ENCODE data around the gene TCOF1.
A peak's percentile ranks its signal among the peaks of the same experiment; 100 is the strongest.

Gene TCOF1

DNA sequence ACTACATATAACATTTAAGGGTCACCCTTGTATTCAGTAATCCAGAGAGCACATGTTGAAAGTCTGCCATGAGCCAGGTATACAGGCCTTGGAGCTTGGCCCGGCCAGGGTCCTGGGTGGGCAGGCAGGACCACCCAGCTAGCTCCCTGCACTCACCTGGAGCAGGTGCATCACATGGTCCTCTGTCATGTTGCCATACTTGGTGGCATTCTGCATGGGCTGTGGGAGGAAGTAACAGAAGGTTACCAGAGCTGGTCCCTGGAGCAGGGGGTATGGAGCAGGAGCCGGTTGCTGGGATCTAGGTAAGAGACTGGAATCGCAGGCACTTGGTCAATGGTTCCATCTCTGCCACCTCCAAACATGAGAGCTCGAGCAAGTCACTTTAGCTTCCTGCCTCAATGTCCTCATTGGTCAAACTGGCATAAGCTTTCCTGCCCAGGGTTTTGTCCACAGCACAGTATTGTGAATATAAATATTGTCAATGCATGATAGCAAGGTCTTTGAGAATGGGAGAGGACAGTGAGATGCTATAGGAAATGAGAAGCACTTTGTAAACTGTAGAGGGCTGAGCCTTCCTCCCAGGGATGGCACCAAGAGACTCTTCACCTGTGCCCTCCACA is 48.7 kb downstream of the TCOF1 start:
- H3K4me3 ChIP-seq (ENCODE audit: insufficient read length, low read depth), result no peak overlapping the region
- TF ChIP-seq ZNF274 (IDR thresholded peaks at IDR 0.05; ENCODE audit: low read depth, low read length) (no peak), SUZ12 (IDR thresholded peaks at IDR 0.05; ENCODE audit: extremely low read depth, insufficient read depth, insufficient read length) (no peak), YY1 (IDR thresholded peaks at IDR 0.05; ENCODE audit: insufficient read depth, insufficient read length) (no peak)
- no peak overlapping the region for H3K9ac ChIP-seq (ENCODE audit: insufficient read length, low read depth)
- no peak for DNase-seq (ENCODE audit: low read depth, low spot score)
- H3K36me3 ChIP-seq (ENCODE audit: insufficient read depth, insufficient read length, low read length), result peaks cover 22% of the 10 kb centered on the region
- H3K9me3 ChIP-seq (ENCODE audit: insufficient read depth, low read length), result no peaks in the 10 kb centered on the region
- no peaks in the 10 kb centered on the region for H3K27me3 ChIP-seq (ENCODE audit: insufficient read depth, insufficient read length)
- H3K4me1 ChIP-seq (ENCODE audit: insufficient read depth, insufficient read length), result peaks cover 6% of the 10 kb centered on the region

DNA sequence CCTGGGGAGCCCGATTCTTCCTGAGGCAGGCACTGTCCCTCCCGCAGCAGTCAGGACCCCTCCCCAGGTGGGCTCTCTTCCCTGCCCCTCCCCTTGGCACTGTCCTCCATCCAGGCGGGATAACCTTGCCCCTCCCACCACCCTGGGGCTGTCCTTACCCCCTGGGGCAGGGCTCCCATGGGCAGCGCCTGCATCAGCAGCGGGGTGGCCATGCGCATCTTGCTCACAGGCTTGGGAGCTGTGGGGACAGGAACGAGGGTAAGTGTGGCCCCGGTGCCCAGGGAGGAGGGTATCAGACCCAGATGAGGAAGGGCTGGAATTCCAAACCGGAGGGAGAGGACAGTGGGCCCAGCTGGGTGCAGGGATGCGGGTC is 49.2 kb downstream of the TCOF1 start:
- TF ChIP-seq SUZ12 (IDR thresholded peaks at IDR 0.05; ENCODE audit: extremely low read depth, insufficient read depth, insufficient read length) (no peak), YY1 (IDR thresholded peaks at IDR 0.05; ENCODE audit: insufficient read depth, insufficient read length) (no peak)
- no peak overlapping the region for H3K9ac ChIP-seq (ENCODE audit: insufficient read length, low read depth)
- H3K27me3 ChIP-seq (ENCODE audit: insufficient read depth, insufficient read length), result no peaks in the 10 kb centered on the region
- no peak for DNase-seq (ENCODE audit: low read depth, low spot score)
- H3K4me3 ChIP-seq (ENCODE audit: insufficient read length, low read depth), result no peak overlapping the region
- peaks cover 6% of the 10 kb centered on the region for H3K4me1 ChIP-seq (ENCODE audit: insufficient read depth, insufficient read length)
- H3K36me3 ChIP-seq (ENCODE audit: insufficient read depth, insufficient read length, low read length), result peaks cover 17% of the 10 kb centered on the region
- H3K9me3 ChIP-seq (ENCODE audit: insufficient read depth, low read length), result no peaks in the 10 kb centered on the region

DNA sequence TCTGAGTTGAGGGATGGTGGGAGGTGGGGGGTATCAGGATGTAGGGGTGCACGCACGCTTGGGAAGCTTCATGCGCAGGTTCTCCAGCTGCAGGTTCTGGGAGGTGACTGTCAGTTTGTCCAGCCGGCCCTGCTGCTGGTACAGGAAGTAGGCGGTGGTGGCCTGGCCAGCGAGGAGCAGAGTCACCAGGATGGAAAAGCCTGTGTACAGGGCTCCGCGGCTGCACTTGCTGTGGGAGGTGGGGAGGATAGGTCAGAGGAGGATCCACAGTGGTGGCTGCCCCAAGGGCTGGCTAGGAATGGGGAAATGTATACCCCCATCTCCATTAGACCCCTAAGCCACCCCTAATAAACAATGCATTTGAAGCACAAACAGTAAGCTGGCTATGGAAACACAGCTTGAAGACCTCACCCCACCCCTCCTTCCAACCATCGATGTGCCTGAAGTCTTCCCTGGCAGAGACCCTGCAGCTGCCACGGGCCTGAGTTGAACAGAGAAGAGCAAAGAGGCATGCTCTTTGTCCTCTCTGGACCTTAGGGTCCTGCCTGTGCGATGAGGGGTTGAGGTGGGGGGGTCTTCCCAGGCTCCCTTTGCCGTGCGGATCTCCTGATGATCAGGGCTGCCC is 49.7 kb downstream of the TCOF1 start:
- no peak for TF ChIP-seq SUZ12 (IDR thresholded peaks at IDR 0.05; ENCODE audit: extremely low read depth, insufficient read depth, insufficient read length)
- TF ChIP-seq YY1 (IDR thresholded peaks at IDR 0.05; ENCODE audit: insufficient read depth, insufficient read length), result no peak
- TF ChIP-seq ZNF274 (IDR thresholded peaks at IDR 0.05; ENCODE audit: low read depth, low read length), result no peak
- no peak for DNase-seq (ENCODE audit: low read depth, low spot score)
- no peak overlapping the region for H3K4me3 ChIP-seq (ENCODE audit: insufficient read length, low read depth)
- H3K4me1 ChIP-seq (ENCODE audit: insufficient read depth, insufficient read length), result peaks cover 6% of the 10 kb centered on the region
- no peak overlapping the region for H3K9ac ChIP-seq (ENCODE audit: insufficient read length, low read depth)
- H3K9me3 ChIP-seq (ENCODE audit: insufficient read depth, low read length), result no peaks in the 10 kb centered on the region
- H3K36me3 ChIP-seq (ENCODE audit: insufficient read depth, insufficient read length, low read length), result peaks cover 12% of the 10 kb centered on the region
- no peaks in the 10 kb centered on the region for H3K27me3 ChIP-seq (ENCODE audit: insufficient read depth, insufficient read length)

DNA sequence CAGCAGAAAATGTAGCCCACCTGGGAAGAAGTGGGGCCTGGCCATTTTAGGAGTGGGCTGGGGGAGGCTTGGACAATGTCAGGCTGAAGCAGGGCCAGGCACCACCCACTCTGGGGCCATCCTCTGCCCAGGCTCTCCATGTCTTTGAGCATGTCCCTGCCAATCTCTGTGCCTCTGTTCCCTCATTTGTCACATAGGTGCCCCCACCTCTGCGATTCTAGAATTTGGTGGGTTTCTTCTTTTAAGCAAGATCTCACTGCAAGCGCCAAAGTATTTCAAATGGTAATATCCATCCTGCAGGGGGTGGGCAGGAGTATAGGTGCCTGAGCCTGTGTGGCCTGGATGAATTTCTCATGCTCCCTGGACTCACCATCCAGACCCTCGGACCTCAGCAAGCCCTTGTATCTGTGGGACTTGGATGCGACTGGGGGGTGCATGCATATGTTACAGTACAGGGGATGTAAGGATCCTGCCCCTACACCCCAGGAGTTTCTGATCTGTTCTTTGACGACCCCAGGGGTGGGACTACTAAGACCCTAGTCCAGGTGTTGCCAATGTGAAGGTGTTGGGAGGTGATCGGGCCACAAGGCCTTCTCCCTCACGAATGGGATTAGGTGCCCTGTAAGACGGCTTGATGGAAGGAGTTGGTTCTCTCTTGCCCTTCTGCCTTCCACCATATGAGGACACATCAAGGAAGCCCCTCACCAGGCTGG is 50.9 kb downstream of the TCOF1 start:
- Histone ChIP-seq H3K4me1 (ENCODE audit: insufficient read depth, insufficient read length) (peaks cover 6% of the 10 kb centered on the region), H3K27me3 (ENCODE audit: insufficient read depth, insufficient read length) (no peaks in the 10 kb centered on the region), H3K36me3 (ENCODE audit: insufficient read depth, insufficient read length, low read length) (peaks cover under 1% of the 10 kb centered on the region), H3K9me3 (ENCODE audit: insufficient read depth, low read length) (no peaks in the 10 kb centered on the region), H3K9ac (ENCODE audit: insufficient read length, low read depth) (no peak overlapping the region), H3K4me3 (ENCODE audit: insufficient read length, low read depth) (no peak overlapping the region)
- no peak for DNase-seq (ENCODE audit: low read depth, low spot score)
- no peak for TF ChIP-seq ZNF274 (IDR thresholded peaks at IDR 0.05; ENCODE audit: low read depth, low read length)
- TF ChIP-seq SUZ12 (IDR thresholded peaks at IDR 0.05; ENCODE audit: extremely low read depth, insufficient read depth, insufficient read length), result no peak
- no peak for TF ChIP-seq YY1 (IDR thresholded peaks at IDR 0.05; ENCODE audit: insufficient read depth, insufficient read length)

DNA sequence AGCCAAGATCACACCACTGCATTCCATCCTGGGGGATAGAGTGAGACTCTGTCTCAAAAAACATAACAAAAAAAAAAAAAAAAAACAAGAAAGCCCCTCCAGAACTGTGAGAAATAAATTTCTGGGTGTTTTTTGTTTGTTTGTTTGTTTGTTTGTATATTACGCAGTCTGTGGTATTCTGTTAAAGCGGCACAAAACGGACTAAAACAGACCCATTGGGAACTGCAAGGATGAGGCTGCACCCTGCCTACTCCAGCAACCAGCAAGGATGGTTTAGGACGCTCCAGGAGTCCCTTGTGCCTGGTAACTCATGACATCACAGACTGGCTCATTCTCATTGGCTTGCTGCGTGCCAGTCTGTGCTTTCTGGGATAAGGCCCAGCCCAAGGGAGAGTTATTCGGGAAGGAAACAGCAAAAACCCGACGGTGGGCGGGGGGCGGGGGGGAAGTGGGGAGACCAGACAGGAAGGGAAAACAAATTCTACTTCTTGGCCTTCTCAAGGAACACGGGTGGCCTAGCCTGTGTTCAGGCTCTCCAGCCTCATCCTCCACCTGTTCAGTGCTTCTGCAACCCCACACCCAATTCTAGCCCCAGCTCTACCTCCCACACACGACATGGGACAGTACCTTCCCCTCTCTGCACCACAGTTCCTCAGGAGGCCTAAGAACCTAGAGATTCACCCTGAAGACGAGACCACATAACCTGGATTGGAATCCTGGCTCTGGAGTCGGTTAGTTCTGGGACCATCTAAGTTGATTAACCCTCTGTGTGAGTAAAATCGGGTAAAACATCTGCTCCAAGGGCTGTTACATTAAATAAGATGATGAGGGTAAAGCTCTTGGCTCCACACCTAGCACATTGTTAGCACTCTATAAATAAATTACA is 52.4 kb downstream of the TCOF1 start:
- peak overlapping the region; percentile 52 for H3K9ac ChIP-seq (ENCODE audit: insufficient read length, low read depth)
- peaks cover 6% of the 10 kb centered on the region for H3K4me1 ChIP-seq (ENCODE audit: insufficient read depth, insufficient read length)
- H3K9me3 ChIP-seq (ENCODE audit: insufficient read depth, low read length), result no peaks in the 10 kb centered on the region
- no peak for TF ChIP-seq SUZ12 (IDR thresholded peaks at IDR 0.05; ENCODE audit: extremely low read depth, insufficient read depth, insufficient read length)
- TF ChIP-seq YY1 (IDR thresholded peaks at IDR 0.05; ENCODE audit: insufficient read depth, insufficient read length), result no peak
- TF ChIP-seq ZNF274 (IDR thresholded peaks at IDR 0.05; ENCODE audit: low read depth, low read length), result no peak
- peak overlapping the region; percentile 26 for H3K4me3 ChIP-seq (ENCODE audit: insufficient read length, low read depth)
- H3K36me3 ChIP-seq (ENCODE audit: insufficient read depth, insufficient read length, low read length), result no peaks in the 10 kb centered on the region
- H3K27me3 ChIP-seq (ENCODE audit: insufficient read depth, insufficient read length), result no peaks in the 10 kb centered on the region
- peak; percentile 63 for DNase-seq (ENCODE audit: low read depth, low spot score)

DNA sequence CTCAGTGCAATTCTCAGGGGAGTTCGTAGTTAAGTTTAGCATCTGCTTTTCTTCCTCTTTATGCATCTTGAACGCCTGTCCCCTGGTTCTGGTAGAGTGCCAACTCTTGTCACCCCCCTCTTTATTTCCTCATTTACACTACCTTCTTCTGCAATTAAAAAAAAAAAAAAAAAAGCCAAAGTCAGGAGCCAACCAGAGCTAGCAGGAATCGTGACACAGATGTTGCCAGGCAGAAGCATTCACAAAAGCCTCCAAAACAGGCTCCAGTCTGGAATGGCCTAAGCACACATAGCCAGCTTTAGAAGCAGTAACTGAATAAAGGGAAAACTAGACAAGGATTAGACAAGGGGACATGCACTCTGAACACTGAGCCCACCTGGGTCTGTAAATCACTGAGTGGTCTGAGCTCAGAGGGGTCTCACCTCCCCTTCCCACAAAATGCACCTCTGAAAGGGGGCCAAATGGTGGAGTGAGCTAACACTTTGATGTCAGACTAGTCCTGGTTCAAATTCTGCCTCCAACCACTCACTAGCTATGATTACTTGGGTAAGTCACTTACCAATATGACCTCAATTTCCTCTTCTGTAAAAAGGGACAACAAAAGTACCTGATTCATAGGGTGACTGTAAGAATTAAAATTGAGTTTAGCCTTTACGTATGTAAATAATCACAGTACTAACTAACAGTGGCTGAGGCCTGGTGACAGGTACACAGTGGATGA is 53.2 kb downstream of the TCOF1 start:
- peak overlapping the region; percentile 52 for H3K9ac ChIP-seq (ENCODE audit: insufficient read length, low read depth)
- peaks cover 6% of the 10 kb centered on the region for H3K4me1 ChIP-seq (ENCODE audit: insufficient read depth, insufficient read length)
- TF ChIP-seq YY1 (IDR thresholded peaks at IDR 0.05; ENCODE audit: insufficient read depth, insufficient read length), result no peak
- no peak for TF ChIP-seq SUZ12 (IDR thresholded peaks at IDR 0.05; ENCODE audit: extremely low read depth, insufficient read depth, insufficient read length)
- no peak for TF ChIP-seq ZNF274 (IDR thresholded peaks at IDR 0.05; ENCODE audit: low read depth, low read length)
- DNase-seq (ENCODE audit: low read depth, low spot score), result peak; percentile 36
- no peaks in the 10 kb centered on the region for H3K36me3 ChIP-seq (ENCODE audit: insufficient read depth, insufficient read length, low read length)
- H3K27me3 ChIP-seq (ENCODE audit: insufficient read depth, insufficient read length), result no peaks in the 10 kb centered on the region
- H3K4me3 ChIP-seq (ENCODE audit: insufficient read length, low read depth), result no peak overlapping the region
- no peaks in the 10 kb centered on the region for H3K9me3 ChIP-seq (ENCODE audit: insufficient read depth, low read length)
